ENCODE results near the gene RTCB.

- TF ChIP-seq POLR2A (IDR thresholded peaks at IDR 0.05) (no peak), CTCF (IDR thresholded peaks at IDR 0.05 in 8 of 11, conservative IDR thresholded peaks at IDR 0.05 in 3 of 11) (no peak), POLR2AphosphoS5 (IDR thresholded peaks at IDR 0.05) (no peak)
Measured at GRCh38 chr22:32457031-32457430, 45.0 kb upstream of the RTCB start.
